ENCODE data around the gene C4orf36.

Gene C4orf36

DNA sequence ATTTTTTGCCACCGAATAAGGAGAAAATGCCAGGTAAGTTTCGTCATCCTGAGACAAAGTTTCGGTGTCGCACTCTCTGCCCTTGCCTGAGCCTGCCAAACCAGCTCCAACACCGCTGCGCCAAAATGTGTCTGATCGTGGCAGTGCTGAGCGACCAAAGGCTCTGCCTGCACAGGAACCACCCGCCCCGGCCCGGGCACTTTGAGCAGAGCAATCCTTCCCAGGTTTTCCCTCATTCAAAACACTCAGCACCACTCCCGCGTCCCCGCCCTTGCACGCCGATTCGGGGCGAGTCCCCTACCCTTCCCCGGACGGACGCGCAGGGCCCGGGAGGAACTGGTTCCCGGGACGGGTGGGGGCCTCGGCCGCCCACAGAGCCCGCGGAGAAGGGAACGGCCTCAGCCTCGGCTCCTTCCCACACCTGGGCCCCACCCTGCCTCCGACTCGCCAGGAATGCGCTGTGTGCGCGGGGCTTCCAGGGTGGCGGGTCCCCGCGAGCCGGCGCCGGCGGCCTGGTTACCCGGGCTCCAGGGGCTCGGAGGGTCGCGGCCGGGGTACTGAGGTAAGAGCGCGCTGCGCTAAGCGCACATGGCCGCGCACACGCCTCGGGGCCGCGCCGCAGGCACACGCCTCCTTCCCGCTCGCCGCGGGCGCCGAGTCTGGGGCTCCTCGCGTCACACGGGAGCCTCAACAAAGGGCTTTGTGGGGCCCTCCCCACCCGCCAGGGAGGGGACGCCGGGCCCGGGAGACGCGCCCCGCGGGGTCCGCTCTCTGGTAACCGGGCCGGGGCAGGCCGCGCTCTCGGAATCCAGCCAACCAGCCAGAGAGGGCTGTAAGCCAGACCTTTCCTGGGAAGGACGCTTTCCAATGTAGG, at the start of gene C4orf36:
Gene C4orf36 (minus strand): TSS at position 661 of the 874 bp plus-strand sequence. CDS start 902 bp downstream, outside the sequence.
- peak; percentile 26 to 39 for DNase-seq

GRCh38 chr4:86940920-86941460, 48.8 kb upstream of the C4orf36 start:
- no peak for DNase-seq

GRCh38 chr4:86939729-86940575, 47.7 kb upstream of the C4orf36 start:
- DNase-seq = no peak

DNA sequence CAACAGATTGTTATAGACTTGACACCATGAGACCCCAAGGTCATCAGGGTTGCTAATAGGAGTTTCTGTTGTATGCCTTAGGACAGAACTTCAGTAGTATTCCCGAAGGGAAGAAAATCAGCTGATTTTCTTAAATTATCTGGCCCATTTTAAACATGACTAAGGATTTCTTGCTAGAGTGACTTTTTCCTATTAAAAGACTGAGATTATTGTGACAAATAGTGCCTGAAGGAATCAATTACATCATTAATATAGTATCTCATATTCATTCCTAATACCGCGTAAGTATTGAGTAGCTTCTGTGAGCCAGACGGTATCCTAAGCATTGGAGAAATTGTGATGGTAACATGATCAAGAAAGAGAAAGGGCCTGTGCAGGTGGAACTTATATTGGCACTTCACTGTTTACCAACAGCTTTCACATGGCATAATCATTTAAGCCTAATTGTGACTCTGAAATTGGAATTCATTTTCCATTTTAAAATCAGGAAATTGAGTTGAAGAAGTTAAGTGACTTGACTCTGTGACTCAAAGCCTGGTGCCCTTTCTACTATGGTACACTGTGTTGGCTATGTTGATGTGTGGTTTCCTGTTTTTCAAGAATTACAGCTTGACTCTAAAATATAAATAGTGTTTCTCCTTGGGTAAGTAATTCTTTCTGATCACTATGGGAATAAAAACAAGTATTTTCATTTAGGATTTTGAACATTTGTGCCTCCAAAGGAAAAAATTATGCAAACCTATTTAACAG, 46.7 kb upstream of the C4orf36 start:
- no peak for DNase-seq

GRCh38 chr4:86935853-86936733, 43.9 kb upstream of the C4orf36 start:
- DNase-seq = peak in 1 of 2 experiments; percentile 40

DNA sequence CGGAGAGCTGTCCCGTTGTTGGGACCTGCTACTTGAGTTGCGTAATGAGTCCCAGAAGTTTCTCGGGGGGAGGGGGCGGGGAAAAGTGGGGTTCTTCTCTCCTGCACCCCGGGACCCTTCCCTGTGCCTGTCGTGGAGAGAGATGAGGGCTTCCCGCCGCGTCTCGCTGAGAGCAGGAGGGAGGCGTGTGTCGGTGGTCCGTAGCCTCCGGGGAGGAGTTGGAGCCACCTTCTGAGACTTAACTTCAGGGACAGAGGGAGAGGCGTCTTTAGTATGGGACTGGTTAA, 43.3 kb upstream of the C4orf36 start:
- no peak for DNase-seq

DNA sequence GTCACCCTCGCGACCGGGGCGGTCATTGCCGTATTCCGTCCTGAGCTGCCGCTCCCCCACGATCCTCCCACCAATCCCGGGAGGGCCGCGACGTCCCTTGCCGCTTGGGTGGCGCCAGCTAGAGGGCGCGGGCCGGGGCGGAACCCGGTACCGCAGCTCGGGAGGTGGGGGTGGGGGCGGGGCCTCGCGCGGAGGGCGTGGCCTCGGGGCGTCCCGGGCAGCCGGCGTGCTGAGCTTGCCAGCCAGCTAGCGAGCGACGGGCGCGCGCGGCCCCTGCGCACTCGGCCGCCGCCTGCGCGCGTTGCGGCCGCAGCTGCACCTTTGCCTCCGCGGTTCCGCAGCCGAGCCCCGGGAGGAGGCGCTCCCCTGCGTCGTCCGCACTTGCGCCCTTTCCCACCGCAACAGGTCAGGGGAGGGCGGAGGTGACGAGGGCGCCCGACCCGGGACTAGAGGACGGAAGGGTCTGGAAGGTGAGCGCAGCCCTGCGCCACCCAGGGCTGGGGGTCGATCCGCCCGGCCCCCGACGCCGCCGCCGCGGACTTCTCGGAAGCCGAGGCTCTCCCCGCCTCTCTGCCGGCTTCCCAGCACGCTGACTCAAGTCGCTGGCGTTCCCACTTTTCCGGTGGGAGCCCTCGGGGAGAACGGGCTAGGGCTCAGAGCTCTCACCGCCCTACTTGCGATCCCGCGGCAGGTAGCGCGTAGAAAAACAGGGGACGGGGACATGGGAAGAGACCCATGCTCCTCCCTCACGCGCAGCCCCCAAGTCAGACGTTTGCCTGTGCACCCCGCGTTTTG, 42.7 kb upstream of the C4orf36 start, which contains the start of gene AFF1:
Gene AFF1 (plus strand): TSS at position 241 of the 795 bp plus-strand sequence. CDS start 13,523 bp downstream, outside the sequence.
- DNase-seq = peak; percentile 38 to 86

DNA sequence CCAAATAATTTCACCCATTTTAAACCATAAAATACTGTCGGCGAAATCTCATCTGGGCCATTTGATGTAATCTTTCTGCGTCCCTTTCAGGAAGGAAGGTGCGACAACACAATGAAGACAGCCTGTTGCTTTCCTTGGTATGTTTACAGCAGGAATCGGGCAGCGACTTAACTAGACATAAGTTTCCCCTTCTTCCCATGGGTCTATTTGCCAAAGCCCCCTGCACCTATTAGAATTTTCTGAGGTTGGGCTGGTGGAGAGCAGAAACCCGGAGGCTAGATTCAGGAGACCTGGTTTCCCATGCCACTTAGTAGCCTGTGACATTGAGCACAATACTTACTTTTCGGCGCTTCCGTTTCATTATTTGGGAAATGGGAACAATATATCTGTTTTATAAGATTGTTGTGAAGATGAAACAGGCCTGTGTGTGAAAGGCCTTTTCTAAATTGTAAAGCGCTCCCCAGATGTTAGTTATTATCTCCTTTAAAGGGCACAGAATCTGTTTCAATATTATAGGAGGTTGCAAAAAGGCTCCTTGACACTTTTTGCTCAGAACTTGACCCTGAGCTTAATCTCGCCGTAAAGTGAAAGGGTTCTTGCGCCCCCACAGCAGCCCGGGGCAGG, 42.0 kb upstream of the C4orf36 start:
- DNase-seq = no peak

- DNase-seq = no peak
These were observed 36.4 kb upstream of the C4orf36 start for GRCh38 chr4:86928400-86929255.

GRCh38 chr4:86927843-86928395, 35.7 kb upstream of the C4orf36 start:
- no peak for DNase-seq

DNA sequence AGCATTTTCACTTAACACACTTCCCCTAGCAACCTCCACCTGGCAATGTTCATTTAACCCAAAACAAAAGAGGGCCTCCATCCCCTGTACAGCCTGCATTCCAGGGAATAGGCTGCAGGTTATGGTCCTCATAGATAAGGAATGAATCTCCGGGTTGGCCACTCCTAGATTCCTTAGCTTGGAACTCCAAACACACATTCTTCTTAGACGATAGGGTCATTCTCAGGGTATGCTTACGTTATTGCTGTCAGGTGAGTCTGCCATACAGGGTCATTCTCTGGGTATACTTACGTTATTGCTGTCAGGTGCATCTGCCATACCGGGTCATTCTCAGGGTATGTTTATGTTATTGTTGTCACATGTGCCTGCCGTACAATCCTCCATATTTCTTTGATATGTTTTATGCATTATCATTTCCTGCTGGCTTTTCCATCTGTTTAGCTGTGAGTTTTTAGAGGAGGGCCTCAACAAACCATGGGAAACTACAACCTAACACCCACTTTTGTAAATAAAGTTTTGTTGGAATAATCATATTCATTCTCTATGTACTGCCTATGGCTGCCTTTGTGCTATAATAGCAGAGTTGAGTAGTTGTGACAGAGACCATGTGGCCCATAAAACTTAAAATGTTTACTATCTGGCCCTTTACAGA, 34.3 kb upstream of the C4orf36 start:
- no peak for DNase-seq

DNA sequence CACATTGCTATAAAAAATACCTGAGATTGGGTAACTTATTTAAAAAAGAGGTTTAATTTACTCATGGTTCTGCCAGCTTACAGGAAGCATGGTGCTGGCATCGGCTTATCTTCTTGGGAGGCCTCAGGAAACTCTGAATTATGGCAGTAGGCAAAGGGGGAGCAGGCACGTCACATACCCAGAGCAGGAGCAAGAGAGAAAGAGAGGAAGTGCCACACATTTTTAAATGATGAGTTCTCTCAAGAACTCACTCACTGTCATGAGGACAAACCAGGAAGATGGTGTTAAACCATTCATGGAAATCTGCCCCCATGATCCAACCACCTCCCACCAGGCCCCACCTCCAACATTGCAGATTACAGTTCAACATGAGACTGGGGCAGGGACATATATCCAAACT, 32.6 kb upstream of the C4orf36 start:
- no peak for DNase-seq

- no peak for DNase-seq
These were observed 29.5 kb upstream of the C4orf36 start for GRCh38 chr4:86921608-86922252.

DNA sequence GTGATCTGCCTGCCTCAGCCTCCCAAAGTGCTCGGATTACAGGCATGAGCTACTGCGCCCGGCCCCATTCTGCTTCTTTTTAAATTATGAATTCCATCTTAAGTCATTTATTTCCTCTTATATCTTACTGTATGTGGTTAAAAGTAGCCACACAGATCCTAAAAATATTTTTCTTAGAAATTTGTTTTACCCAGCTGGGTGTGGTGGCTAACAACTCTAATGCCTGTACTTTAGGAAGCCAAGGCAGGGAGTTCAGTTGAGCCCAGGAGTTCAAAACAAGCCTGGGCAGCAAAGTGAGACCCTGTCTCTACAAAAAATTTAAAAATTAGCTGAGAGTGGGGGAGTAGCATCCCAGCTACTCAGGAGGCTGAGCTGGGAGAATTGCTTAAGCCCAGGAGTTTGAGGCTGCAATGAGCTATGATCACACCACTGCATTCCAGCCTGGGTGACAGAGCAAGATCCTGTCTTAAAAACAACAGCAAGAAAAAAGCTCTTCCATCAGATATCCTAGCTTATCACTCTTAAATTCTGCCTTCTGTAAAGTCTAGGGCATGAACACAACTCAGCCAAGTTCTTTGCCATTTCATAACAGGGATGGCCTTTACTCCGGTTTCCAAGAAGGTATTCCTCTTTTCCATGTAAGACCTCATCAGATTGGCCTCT, 27.5 kb upstream of the C4orf36 start:
- DNase-seq = no peak

GRCh38 chr4:86918539-86919072, 26.4 kb upstream of the C4orf36 start:
- DNase-seq = no peak

- DNase-seq = no peak
These were observed 25.2 kb upstream of the C4orf36 start for GRCh38 chr4:86917212-86918039.

Data from NCI-H446 (cell line).